Measurements from ENCODE around the gene PDS5A. TPM values are rescaled to one million over a fixed set of nuclear protein-coding genes. Genes with fewer than 3 reads are reported as not detected.
"Not testable (repeated sequence)": the region's sequence is repeated elsewhere in the genome, so short reads cannot be mapped to it uniquely, and the experiment has no call there.

PDS5A gene
- total RNA-seq, 1 experiment from 2014 or later = 96.6 TPM

GRCh38 chr4:39908284-39908683, 69.4 kb downstream of the PDS5A start:
- no peak overlapping the region for H2AFZ ChIP-seq (ENCODE audit: low read length)
- H3K27ac ChIP-seq (ENCODE audit: low read length) = no peak overlapping the region
- no peak for DNase-seq
- H3K4me3 ChIP-seq (ENCODE audit: low read length) = no peak overlapping the region
- H3K9me3 ChIP-seq (ENCODE audit: low read length) = no peaks in the 10 kb centered on the region
- no peak overlapping the region for H3K9ac ChIP-seq (ENCODE audit: low read length)
- no peak overlapping the region for H3K4me2 ChIP-seq (ENCODE audit: low read depth, low read length, poor library complexity, severe bottlenecking)
- H3K79me2 ChIP-seq (ENCODE audit: low read length) = peaks cover 30% of the 10 kb centered on the region
- no peaks in the 10 kb centered on the region for H4K20me1 ChIP-seq (ENCODE audit: insufficient read depth, low read depth, low read length)
- H3K36me3 ChIP-seq (ENCODE audit: insufficient read depth, low read length) = peaks cover 32% of the 10 kb centered on the region
- no peaks in the 10 kb centered on the region for H3K9me2 ChIP-seq (replicated peaks; ENCODE audit: insufficient read depth, low read length)
- no peaks in the 10 kb centered on the region for H3K27me3 ChIP-seq (ENCODE audit: low read length)
- H3K4me1 ChIP-seq (ENCODE audit: low read length) = no peaks in the 10 kb centered on the region

- H3K36me3 ChIP-seq (ENCODE audit: insufficient read depth, low read length) = peaks cover 40% of the 10 kb centered on the region
Observed at GRCh38 chr4:39905656-39906055, 72.1 kb downstream of the PDS5A start.

GRCh38 chr4:39905019-39905418, 72.7 kb downstream of the PDS5A start:
- H3K4me3 ChIP-seq (ENCODE audit: low read length); H3K27me3 ChIP-seq (ENCODE audit: low read length); H3K4me2 ChIP-seq (ENCODE audit: low read depth, low read length, poor library complexity, severe bottlenecking); H2AFZ ChIP-seq (ENCODE audit: low read length); DNase-seq; H3K9me3 ChIP-seq (ENCODE audit: low read length); H3K9ac ChIP-seq (ENCODE audit: low read length); H3K27ac ChIP-seq (ENCODE audit: low read length); H4K20me1 ChIP-seq (ENCODE audit: insufficient read depth, low read depth, low read length); H3K4me1 ChIP-seq (ENCODE audit: low read length); H3K9me2 ChIP-seq (replicated peaks; ENCODE audit: insufficient read depth, low read length): not testable (repeated sequence)
- Histone ChIP-seq H3K79me2 (ENCODE audit: low read length) (peaks cover 10% of the 10 kb centered on the region), H3K36me3 (ENCODE audit: insufficient read depth, low read length) (peaks cover 42% of the 10 kb centered on the region)

More at GRCh38 chr4:39905656-39906055, 72.1 kb downstream of the PDS5A start:
- H3K9ac ChIP-seq (ENCODE audit: low read length) = no peak overlapping the region
- H4K20me1 ChIP-seq (ENCODE audit: insufficient read depth, low read depth, low read length) = no peaks in the 10 kb centered on the region
- no peaks in the 10 kb centered on the region for H3K4me1 ChIP-seq (ENCODE audit: low read length)
- no peaks in the 10 kb centered on the region for H3K9me3 ChIP-seq (ENCODE audit: low read length)
- H3K27me3 ChIP-seq (ENCODE audit: low read length) = no peaks in the 10 kb centered on the region
- no peaks in the 10 kb centered on the region for H3K9me2 ChIP-seq (replicated peaks; ENCODE audit: insufficient read depth, low read length)
- no peak overlapping the region for H3K27ac ChIP-seq (ENCODE audit: low read length)
- peaks cover 12% of the 10 kb centered on the region for H3K79me2 ChIP-seq (ENCODE audit: low read length)
- no peak overlapping the region for H3K4me2 ChIP-seq (ENCODE audit: low read depth, low read length, poor library complexity, severe bottlenecking)
- H2AFZ ChIP-seq (ENCODE audit: low read length) = no peak overlapping the region
- H3K4me3 ChIP-seq (ENCODE audit: low read length) = no peak overlapping the region
- DNase-seq = no peak

GRCh38 chr4:39900966-39901365, 76.7 kb downstream of the PDS5A start:
- no peak for DNase-seq
- Histone ChIP-seq H3K36me3 (ENCODE audit: insufficient read depth, low read length) (peaks cover 62% of the 10 kb centered on the region), H3K4me1 (ENCODE audit: low read length) (no peaks in the 10 kb centered on the region), H3K9ac (ENCODE audit: low read length) (no peak overlapping the region), H3K4me2 (ENCODE audit: low read depth, low read length, poor library complexity, severe bottlenecking) (no peak overlapping the region), H3K79me2 (ENCODE audit: low read length) (peaks cover 6% of the 10 kb centered on the region), H4K20me1 (ENCODE audit: insufficient read depth, low read depth, low read length) (no peaks in the 10 kb centered on the region), H3K4me3 (ENCODE audit: low read length) (no peak overlapping the region), H3K27ac (ENCODE audit: low read length) (no peak overlapping the region), H3K9me3 (ENCODE audit: low read length) (no peaks in the 10 kb centered on the region), H3K27me3 (ENCODE audit: low read length) (no peaks in the 10 kb centered on the region), H3K9me2 (replicated peaks; ENCODE audit: insufficient read depth, low read length) (no peaks in the 10 kb centered on the region), H2AFZ (ENCODE audit: low read length) (no peak overlapping the region)

- no peak overlapping the region for H3K27ac ChIP-seq (ENCODE audit: low read length)
- H3K4me2 ChIP-seq (ENCODE audit: low read depth, low read length, poor library complexity, severe bottlenecking) = no peak overlapping the region
- no peaks in the 10 kb centered on the region for H3K4me1 ChIP-seq (ENCODE audit: low read length)
- H3K27me3 ChIP-seq (ENCODE audit: low read length) = no peaks in the 10 kb centered on the region
- H3K9me2 ChIP-seq (replicated peaks; ENCODE audit: insufficient read depth, low read length) = no peaks in the 10 kb centered on the region
- no peak for DNase-seq
- H4K20me1 ChIP-seq (ENCODE audit: insufficient read depth, low read depth, low read length) = no peaks in the 10 kb centered on the region
- no peak overlapping the region for H2AFZ ChIP-seq (ENCODE audit: low read length)
- peaks cover 3% of the 10 kb centered on the region; the same call in 1 of the 2 replicates for H3K79me2 ChIP-seq (ENCODE audit: low read length)
- no peaks in the 10 kb centered on the region for H3K9me3 ChIP-seq (ENCODE audit: low read length)
- no peak overlapping the region for H3K4me3 ChIP-seq (ENCODE audit: low read length)
- H3K36me3 ChIP-seq (ENCODE audit: insufficient read depth, low read length) = peaks cover 68% of the 10 kb centered on the region
- no peak overlapping the region for H3K9ac ChIP-seq (ENCODE audit: low read length)
Observed at GRCh38 chr4:39899291-39899690, 78.4 kb downstream of the PDS5A start.

- no peak overlapping the region for H3K9ac ChIP-seq (ENCODE audit: low read length)
- H3K4me3 ChIP-seq (ENCODE audit: low read length) = no peak overlapping the region
- H3K4me2 ChIP-seq (ENCODE audit: low read depth, low read length, poor library complexity, severe bottlenecking) = no peak overlapping the region
- H3K36me3 ChIP-seq (ENCODE audit: insufficient read depth, low read length) = peaks cover 67% of the 10 kb centered on the region
- no peaks in the 10 kb centered on the region for H3K9me2 ChIP-seq (replicated peaks; ENCODE audit: insufficient read depth, low read length)
- H3K4me1 ChIP-seq (ENCODE audit: low read length) = no peaks in the 10 kb centered on the region
- no peaks in the 10 kb centered on the region for H3K9me3 ChIP-seq (ENCODE audit: low read length)
- no peak overlapping the region for H2AFZ ChIP-seq (ENCODE audit: low read length)
- no peaks in the 10 kb centered on the region for H3K27me3 ChIP-seq (ENCODE audit: low read length)
- H3K27ac ChIP-seq (ENCODE audit: low read length) = no peak overlapping the region
- no peak for DNase-seq
- peaks cover 3% of the 10 kb centered on the region; the same call in 1 of the 2 replicates for H3K79me2 ChIP-seq (ENCODE audit: low read length)
- no peaks in the 10 kb centered on the region for H4K20me1 ChIP-seq (ENCODE audit: insufficient read depth, low read depth, low read length)
Observed at GRCh38 chr4:39898015-39898414, 79.7 kb downstream of the PDS5A start.

GRCh38 chr4:39893693-39894072, 84.0 kb downstream of the PDS5A start:
- H3K36me3 ChIP-seq (ENCODE audit: insufficient read depth, low read length) = peaks cover 44% of the 10 kb centered on the region

GRCh38 chr4:39892988-39893692, 84.6 kb downstream of the PDS5A start:
- Histone ChIP-seq H3K79me2 (ENCODE audit: low read length) (peaks cover 4% of the 10 kb centered on the region), H3K9me2 (replicated peaks; ENCODE audit: insufficient read depth, low read length) (no peaks in the 10 kb centered on the region), H3K27me3 (ENCODE audit: low read length) (no peaks in the 10 kb centered on the region), H3K9ac (ENCODE audit: low read length) (no peak overlapping the region), H3K36me3 (ENCODE audit: insufficient read depth, low read length) (peaks cover 44% of the 10 kb centered on the region), H3K27ac (ENCODE audit: low read length) (no peak overlapping the region), H4K20me1 (ENCODE audit: insufficient read depth, low read depth, low read length) (no peaks in the 10 kb centered on the region), H3K4me2 (ENCODE audit: low read depth, low read length, poor library complexity, severe bottlenecking) (no peak overlapping the region), H3K9me3 (ENCODE audit: low read length) (no peaks in the 10 kb centered on the region), H3K4me1 (ENCODE audit: low read length) (no peaks in the 10 kb centered on the region), H2AFZ (ENCODE audit: low read length) (no peak overlapping the region), H3K4me3 (ENCODE audit: low read length) (no peak overlapping the region)
- DNase-seq = no peak

More at GRCh38 chr4:39893693-39894072, 84.0 kb downstream of the PDS5A start:
- no peaks in the 10 kb centered on the region for H3K4me1 ChIP-seq (ENCODE audit: low read length)
- H3K4me2 ChIP-seq (ENCODE audit: low read depth, low read length, poor library complexity, severe bottlenecking) = no peak overlapping the region
- H3K27ac ChIP-seq (ENCODE audit: low read length) = no peak overlapping the region
- H3K9ac ChIP-seq (ENCODE audit: low read length) = no peak overlapping the region
- no peaks in the 10 kb centered on the region for H4K20me1 ChIP-seq (ENCODE audit: insufficient read depth, low read depth, low read length)
- H2AFZ ChIP-seq (ENCODE audit: low read length) = no peak overlapping the region
- no peak for DNase-seq
- H3K4me3 ChIP-seq (ENCODE audit: low read length) = no peak overlapping the region
- no peaks in the 10 kb centered on the region for H3K9me3 ChIP-seq (ENCODE audit: low read length)
- H3K9me2 ChIP-seq (replicated peaks; ENCODE audit: insufficient read depth, low read length) = no peaks in the 10 kb centered on the region
- H3K79me2 ChIP-seq (ENCODE audit: low read length) = peaks cover 4% of the 10 kb centered on the region
- H3K27me3 ChIP-seq (ENCODE audit: low read length) = no peaks in the 10 kb centered on the region

All from Karpas-422 (cell line).